ENCODE measurements around the gene PDCD1. TPM values are rescaled to one million over a fixed set of nuclear protein-coding genes. Genes with fewer than 3 reads are reported as not detected.

PDCD1 gene
- total RNA-seq, 1 experiment from 2014 or later = 0.22 TPM

DNA sequence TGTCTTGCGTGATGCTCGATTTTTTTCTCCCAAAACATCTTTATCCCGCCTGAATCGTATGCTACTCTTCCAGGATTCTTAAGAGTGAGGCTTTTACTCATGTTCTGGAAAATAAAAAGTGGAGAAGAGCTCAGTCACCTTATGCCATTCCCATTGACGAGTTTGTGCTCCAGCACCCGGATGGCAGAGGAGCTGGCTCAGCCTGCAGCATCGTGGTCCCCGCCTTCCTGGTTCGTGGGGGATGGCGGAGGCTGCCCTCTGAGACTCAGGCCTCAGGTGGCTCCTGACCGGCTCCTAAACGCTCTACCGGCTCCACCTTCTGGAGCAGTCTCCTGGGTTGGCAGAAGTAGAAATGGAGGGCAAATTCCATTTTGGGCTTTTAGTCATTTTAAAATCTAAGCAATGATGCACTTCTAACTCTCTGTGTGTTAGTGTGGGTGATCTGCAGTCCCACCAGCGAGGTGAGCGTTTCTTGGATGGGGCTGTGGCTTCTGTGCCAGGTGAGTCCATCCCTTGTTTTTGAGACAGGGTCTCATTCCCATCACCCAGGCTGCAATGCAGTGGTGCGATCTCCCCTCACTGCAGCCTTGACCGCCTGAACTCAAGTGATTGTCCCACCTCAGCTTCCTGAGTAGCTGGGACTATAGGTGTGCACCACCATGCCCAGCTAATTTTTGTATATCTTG, 38.7 kb upstream of the PDCD1 start:
- Histone ChIP-seq H3K27me3 (ENCODE audit: insufficient read depth, low read length) (no peaks in the 10 kb centered on the region), H2AFZ (ENCODE audit: low read depth, low read length, poor library complexity, severe bottlenecking) (no peak overlapping the region), H3K4me2 (ENCODE audit: low read length) (no peak overlapping the region), H4K20me1 (ENCODE audit: insufficient read depth) (no peaks in the 10 kb centered on the region), H3K27ac (ENCODE audit: low read depth, low read length) (no peak overlapping the region), H3K4me3 (replicated peaks in 1 of 2; ENCODE audit: low read depth in 1 of 2, low read length in 2 of 2) (no peak overlapping the region), H3K9ac (ENCODE audit: low read length) (no peak overlapping the region), H3K4me1 (ENCODE audit: control insufficient read depth in 1 of 2, insufficient read depth in 2 of 2, low read length in 2 of 2) (peaks cover 0 to 11% of the 10 kb centered on the region in 2 experiments; a peak in 1 of 4 replicates), H3K36me3 (ENCODE audit: control insufficient read depth in 1 of 2, insufficient read depth in 2 of 2, low read length in 2 of 2) (no peaks in the 10 kb centered on the region), H3K9me2 (ENCODE audit: insufficient read depth) (no peaks in the 10 kb centered on the region), H3K79me2 (ENCODE audit: insufficient read depth, low read length) (no peaks in the 10 kb centered on the region), H3K9me3 (ENCODE audit: control insufficient read depth in 1 of 2, insufficient read depth in 1 of 2, low read depth in 1 of 2, low read length in 2 of 2) (no peaks in the 10 kb centered on the region)
- intact Hi-C loops (cut with micrococcal nuclease) = no loop called here
- no peak for DNase-seq (ENCODE audit: low read depth, low spot score)
- ChIA-PET POLR2A (no interaction called here), CTCF (no interaction called here), RAD21 (ENCODE audit: low non-redundant PET in 1 of 2, low total read pairs in 2 of 2, uncharacterized antibody in 2 of 2, unreplicated experiment in 2 of 2) (no interaction called here)
- no TSS peak for BruUV-seq (replicated peaks)
- ATAC-seq = no peak; the same call in 1 of the 2 replicates
- TF ChIP-seq YY1 (IDR thresholded peaks at IDR 0.05; ENCODE audit: extremely low read depth, insufficient replicate concordance, low read depth, low read length) (no peak), POLR2AphosphoS5 (IDR thresholded peaks at IDR 0.05; ENCODE audit: low read depth, low read length) (no peak), RAD21 (IDR thresholded peaks at IDR 0.05; ENCODE audit: low read depth) (no peak), SP1 (IDR thresholded peaks at IDR 0.05; ENCODE audit: low read depth) (no peak), FOSL1 (IDR thresholded peaks at IDR 0.05; ENCODE audit: low read depth) (no peak), EZH2phosphoT487 (IDR thresholded peaks at IDR 0.05; ENCODE audit: borderline replicate concordance) (no peak), ZFX (IDR thresholded peaks at IDR 0.05) (no peak), SIN3A (IDR thresholded peaks at IDR 0.05; ENCODE audit: low read depth) (no peak), EZH2 (IDR thresholded peaks at IDR 0.05) (no peak), ELF1 (IDR thresholded peaks at IDR 0.05; ENCODE audit: borderline replicate concordance, low read depth) (no peak), CBX3 (IDR thresholded peaks at IDR 0.05; ENCODE audit: low read depth) (no peak), JUND (IDR thresholded peaks at IDR 0.05) (no peak)
- TF ChIP-seq, protein P1, sequence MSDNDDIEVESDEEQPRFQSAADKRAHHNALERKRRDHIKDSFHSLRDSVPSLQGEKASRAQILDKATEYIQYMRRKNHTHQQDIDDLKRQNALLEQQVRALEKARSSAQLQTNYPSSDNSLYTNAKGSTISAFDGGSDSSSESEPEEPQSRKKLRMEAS (IDR thresholded peaks at IDR 0.05) = no peak
- TF ChIP-seq, protein P2, sequence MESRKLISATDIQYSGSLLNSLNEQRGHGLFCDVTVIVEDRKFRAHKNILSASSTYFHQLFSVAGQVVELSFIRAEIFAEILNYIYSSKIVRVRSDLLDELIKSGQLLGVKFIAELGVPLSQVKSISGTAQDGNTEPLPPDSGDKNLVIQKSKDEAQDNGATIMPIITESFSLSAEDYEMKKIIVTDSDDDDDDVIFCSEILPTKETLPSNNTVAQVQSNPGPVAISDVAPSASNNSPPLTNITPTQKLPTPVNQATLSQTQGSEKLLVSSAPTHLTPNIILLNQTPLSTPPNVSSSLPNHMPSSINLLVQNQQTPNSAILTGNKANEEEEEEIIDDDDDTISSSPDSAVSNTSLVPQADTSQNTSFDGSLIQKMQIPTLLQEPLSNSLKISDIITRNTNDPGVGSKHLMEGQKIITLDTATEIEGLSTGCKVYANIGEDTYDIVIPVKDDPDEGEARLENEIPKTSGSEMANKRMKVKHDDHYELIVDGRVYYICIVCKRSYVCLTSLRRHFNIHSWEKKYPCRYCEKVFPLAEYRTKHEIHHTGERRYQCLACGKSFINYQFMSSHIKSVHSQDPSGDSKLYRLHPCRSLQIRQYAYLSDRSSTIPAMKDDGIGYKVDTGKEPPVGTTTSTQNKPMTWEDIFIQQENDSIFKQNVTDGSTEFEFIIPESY (IDR thresholded peaks at IDR 0.05; ENCODE audit: extremely low read depth, insufficient replicate concordance, low read length) = no peak
- TF ChIP-seq, protein P3, sequence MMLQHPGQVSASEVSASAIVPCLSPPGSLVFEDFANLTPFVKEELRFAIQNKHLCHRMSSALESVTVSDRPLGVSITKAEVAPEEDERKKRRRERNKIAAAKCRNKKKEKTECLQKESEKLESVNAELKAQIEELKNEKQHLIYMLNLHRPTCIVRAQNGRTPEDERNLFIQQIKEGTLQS (IDR thresholded peaks at IDR 0.05) = no peak
- TF ChIP-seq, protein P4, sequence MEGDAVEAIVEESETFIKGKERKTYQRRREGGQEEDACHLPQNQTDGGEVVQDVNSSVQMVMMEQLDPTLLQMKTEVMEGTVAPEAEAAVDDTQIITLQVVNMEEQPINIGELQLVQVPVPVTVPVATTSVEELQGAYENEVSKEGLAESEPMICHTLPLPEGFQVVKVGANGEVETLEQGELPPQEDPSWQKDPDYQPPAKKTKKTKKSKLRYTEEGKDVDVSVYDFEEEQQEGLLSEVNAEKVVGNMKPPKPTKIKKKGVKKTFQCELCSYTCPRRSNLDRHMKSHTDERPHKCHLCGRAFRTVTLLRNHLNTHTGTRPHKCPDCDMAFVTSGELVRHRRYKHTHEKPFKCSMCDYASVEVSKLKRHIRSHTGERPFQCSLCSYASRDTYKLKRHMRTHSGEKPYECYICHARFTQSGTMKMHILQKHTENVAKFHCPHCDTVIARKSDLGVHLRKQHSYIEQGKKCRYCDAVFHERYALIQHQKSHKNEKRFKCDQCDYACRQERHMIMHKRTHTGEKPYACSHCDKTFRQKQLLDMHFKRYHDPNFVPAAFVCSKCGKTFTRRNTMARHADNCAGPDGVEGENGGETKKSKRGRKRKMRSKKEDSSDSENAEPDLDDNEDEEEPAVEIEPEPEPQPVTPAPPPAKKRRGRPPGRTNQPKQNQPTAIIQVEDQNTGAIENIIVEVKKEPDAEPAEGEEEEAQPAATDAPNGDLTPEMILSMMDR (IDR thresholded peaks at IDR 0.05 in 2 of 3, conservative IDR thresholded peaks at IDR 0.05 in 1 of 3; ENCODE audit: borderline replicate concordance in 1 of 3, insufficient read depth in 1 of 3, low read depth in 2 of 3, low read length in 2 of 3) = no peak

All from HCT116 (cell line).